ENCODE measurements around the gene TFG.

DNA sequence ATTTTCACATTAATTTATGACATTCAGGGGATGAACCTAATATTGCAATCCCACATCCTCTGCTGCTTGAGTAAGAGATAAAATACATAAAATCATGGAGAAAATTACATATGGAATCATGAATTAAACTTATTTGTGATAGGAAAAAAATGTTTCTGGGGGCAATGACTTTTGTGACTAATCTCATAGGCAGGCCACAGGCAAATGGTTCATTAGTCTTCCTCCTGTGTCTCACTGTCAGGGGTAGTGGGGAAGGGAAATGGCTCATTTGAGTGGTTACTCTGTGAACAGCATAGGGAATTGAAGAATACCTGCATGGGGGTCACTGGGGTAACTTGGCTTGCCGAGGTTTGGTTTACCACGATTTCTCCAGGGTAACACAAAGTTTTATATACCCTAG, 72.0 kb downstream of the TFG start:
- TF ChIP-seq, protein P1, sequence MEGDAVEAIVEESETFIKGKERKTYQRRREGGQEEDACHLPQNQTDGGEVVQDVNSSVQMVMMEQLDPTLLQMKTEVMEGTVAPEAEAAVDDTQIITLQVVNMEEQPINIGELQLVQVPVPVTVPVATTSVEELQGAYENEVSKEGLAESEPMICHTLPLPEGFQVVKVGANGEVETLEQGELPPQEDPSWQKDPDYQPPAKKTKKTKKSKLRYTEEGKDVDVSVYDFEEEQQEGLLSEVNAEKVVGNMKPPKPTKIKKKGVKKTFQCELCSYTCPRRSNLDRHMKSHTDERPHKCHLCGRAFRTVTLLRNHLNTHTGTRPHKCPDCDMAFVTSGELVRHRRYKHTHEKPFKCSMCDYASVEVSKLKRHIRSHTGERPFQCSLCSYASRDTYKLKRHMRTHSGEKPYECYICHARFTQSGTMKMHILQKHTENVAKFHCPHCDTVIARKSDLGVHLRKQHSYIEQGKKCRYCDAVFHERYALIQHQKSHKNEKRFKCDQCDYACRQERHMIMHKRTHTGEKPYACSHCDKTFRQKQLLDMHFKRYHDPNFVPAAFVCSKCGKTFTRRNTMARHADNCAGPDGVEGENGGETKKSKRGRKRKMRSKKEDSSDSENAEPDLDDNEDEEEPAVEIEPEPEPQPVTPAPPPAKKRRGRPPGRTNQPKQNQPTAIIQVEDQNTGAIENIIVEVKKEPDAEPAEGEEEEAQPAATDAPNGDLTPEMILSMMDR (IDR thresholded peaks at IDR 0.05): no peak
- TF ChIP-seq EP300 (IDR thresholded peaks at IDR 0.05) (no peak), POLR2A (IDR thresholded peaks at IDR 0.05; ENCODE audit: low read depth) (no peak)
